GM12891 (cell line): Measurements from ENCODE around the gene DLST.

Experiments
- DNase-seq: peaks from one replicate; pipeline ENCODE4 v3.0.0; 2011; ENCODE audit warnings: low spot score; ENCODE audit not compliant: insufficient read length
- FAIRE-seq: peaks from 2 replicates; lab custom pipeline; 2011; peaks lifted over from hg19 to GRCh38; lab: Jason Lieb, UNC
- PAX5 ChIP-seq: IDR thresholded peaks from 2 replicates; pipeline ENCODE4 v1.6.1; 2011; ENCODE audit warnings: low read length, moderate library complexity, mild to moderate bottlenecking; ENCODE audit not compliant: insufficient read depth, severe bottlenecking
- POLR2A ChIP-seq: IDR thresholded peaks from 2 replicates; pipeline ENCODE4 v1.6.1; 2011; ENCODE audit warnings: low read depth, low read length, control low read depth
- POLR2AphosphoS5 ChIP-seq: IDR thresholded peaks from 2 replicates; pipeline ENCODE4 v1.6.1; 2011; ENCODE audit warnings: low read depth, low read length, control low read depth
- POU2F2 ChIP-seq: IDR thresholded peaks from 2 replicates; pipeline ENCODE4 v1.6.1; 2011; ENCODE audit warnings: low read depth, mild to moderate bottlenecking, control low read depth, low read length, moderate library complexity
- SPI1 ChIP-seq: IDR thresholded peaks from 2 replicates; pipeline ENCODE4 v1.6.1; 2011; ENCODE audit warnings: low read depth, low read length, control low read depth
- TAF1 ChIP-seq: IDR thresholded peaks from 2 replicates; pipeline ENCODE4 v1.6.1; 2011; ENCODE audit warnings: low read depth, low read length, control low read depth

The DLST gene

DNA sequence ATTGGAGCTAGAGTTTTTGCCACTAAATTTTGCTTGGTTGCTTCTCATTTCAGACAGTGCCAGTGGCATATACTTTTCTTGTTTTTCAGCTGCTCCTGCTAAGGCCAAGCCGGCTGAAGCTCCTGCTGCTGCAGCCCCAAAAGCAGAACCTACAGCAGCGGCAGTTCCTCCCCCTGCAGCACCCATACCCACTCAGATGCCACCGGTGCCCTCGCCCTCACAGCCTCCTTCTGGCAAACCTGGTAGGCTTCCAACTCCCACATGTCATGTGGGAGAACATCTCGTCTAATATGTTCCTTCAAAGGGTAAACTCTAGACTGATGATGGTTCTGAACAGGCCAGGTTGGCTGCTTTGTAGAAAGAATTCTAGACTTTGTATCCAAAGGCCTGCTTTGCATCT is 11.0 kb downstream of the DLST start:
- no peak for TF ChIP-seq POU2F2
- no peak for TF ChIP-seq POLR2AphosphoS5
- TF ChIP-seq SPI1 = 0 out of 2 replicates have a peak, but pooled peaks have one; percentile 13
- no peak for TF ChIP-seq PAX5
- TF ChIP-seq POLR2A = no peak
- DNase-seq (no peak), FAIRE-seq (no peak)

DNA sequence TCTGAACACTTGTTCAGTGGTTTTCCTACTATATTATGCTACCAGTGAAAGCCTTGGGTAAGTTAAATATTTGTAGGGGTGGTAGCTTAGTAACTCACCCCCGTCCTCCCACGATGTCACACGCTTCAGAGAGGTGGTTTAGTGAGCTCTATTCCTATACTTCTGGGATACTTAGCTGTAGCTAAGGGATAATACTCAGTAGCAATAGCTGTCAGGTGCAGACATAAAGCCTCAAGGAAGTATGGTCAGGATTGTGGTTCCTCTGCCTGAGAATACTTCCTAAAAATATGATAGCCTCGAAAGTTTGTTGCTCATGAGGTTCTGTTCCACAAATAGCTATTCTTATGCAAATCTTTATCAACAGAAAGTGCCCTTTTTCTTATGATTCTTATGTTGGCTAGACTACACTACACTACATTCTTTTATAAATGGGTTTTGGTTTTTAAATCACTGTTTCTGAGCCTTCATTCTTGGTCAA is 11.9 kb downstream of the DLST start:
- DNase-seq (no peak), FAIRE-seq (no peak)
- no peak for TF ChIP-seq TAF1
- TF ChIP-seq PAX5 = no peak
- no peak for TF ChIP-seq SPI1
- no peak for TF ChIP-seq POLR2A
- no peak for TF ChIP-seq POU2F2
- no peak for TF ChIP-seq POLR2AphosphoS5

DNA sequence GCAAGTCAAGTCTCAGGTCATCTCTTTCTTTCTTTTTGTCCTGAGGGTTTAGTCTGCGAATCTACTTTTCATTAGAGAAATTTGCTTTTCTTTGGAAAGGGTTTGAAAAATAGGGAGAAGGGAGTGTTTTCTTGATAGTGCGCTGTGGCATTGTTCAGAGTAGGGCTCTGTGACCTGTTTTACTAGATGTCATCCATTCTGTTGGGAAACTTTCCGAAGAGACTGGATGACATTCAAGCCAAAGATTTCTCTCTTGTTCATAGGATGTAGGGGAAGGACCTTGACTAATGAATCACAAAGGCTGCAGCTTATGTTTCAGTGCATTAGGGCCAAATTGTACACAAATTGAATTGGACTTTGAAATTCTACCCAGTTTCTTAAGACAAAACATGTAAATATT is 14.7 kb downstream of the DLST start:
- TF ChIP-seq POLR2AphosphoS5 = no peak
- no peak for TF ChIP-seq POU2F2
- TF ChIP-seq POLR2A = no peak
- no peak for TF ChIP-seq SPI1
- no peak for TF ChIP-seq TAF1
- no peak for TF ChIP-seq PAX5
- no peak for FAIRE-seq

DNA sequence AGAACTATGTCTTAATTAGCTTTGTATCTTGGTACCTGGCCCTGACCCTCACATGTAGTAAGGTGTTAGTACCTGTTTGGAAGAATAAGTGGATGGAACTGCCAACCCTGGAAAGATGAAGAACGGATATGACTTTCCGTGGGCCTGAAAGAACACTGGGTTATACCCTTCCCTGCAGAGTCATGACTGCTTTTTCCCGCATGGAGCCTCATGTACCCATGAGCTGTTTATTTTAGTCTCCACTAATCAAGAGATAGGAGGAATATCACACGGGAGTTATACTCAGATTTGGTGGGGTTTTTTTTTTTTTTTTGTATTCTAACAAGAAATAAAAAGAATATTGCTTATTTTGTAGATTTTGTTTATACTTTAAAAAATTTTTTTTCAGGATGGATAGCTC is 15.9 kb downstream of the DLST start:
- FAIRE-seq = no peak

More for the DNA sequence above, 14.7 kb downstream of the DLST start:
- DNase-seq = no peak

DNA sequence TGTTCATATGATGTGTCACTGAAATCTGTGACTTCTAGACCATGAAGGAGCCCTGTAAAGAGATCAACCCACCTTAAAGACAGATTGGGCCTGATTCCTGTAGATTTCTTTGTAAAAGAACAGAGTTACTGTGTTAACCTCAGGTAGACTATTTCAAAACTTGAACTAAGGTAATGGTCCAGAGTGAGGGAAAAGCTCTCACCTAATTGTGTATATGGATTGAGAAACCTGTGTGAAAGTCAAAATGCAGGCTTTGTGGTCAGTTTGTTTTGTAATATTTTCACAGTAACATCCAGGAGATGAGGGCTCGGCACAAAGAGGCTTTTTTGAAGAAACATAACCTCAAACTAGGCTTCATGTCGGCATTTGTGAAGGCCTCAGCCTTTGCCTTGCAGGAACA is 16.4 kb downstream of the DLST start:
- FAIRE-seq = no peak
- TF ChIP-seq POU2F2 (no peak), POLR2AphosphoS5 (no peak), PAX5 (no peak), TAF1 (no peak)
- DNase-seq = no peak

More for the DNA sequence above, 15.9 kb downstream of the DLST start:
- DNase-seq = no peak
- TF ChIP-seq PAX5 = no peak
- no peak for TF ChIP-seq POU2F2
- TF ChIP-seq SPI1 = no peak
- no peak for TF ChIP-seq POLR2AphosphoS5
- no peak for TF ChIP-seq TAF1
- TF ChIP-seq POLR2A = no peak

DNA sequence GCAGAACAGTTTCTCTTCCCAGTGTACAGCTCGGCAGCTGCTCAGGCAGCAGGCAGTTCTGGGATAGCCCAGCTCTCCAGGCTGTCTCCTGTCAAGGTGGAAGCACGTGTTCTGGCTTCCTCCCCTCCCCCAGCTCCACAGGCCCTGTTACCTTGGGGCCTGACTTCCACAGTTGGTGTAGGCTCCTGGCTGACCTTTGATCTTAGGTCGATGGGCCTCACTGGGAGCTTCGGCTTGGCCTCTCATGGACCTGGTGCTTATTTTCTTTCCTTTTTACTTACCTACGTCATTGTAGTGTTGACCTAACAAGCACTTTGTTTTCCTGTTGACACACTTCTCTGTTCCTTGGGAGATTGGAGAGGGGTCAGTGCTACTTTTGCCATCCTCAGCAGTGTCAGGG is 17.0 kb downstream of the DLST start:
- TF ChIP-seq SPI1 (no peak), POLR2AphosphoS5 (no peak), TAF1 (no peak), PAX5 (no peak), POLR2A (no peak), POU2F2 (no peak)
- FAIRE-seq = no peak

DNA sequence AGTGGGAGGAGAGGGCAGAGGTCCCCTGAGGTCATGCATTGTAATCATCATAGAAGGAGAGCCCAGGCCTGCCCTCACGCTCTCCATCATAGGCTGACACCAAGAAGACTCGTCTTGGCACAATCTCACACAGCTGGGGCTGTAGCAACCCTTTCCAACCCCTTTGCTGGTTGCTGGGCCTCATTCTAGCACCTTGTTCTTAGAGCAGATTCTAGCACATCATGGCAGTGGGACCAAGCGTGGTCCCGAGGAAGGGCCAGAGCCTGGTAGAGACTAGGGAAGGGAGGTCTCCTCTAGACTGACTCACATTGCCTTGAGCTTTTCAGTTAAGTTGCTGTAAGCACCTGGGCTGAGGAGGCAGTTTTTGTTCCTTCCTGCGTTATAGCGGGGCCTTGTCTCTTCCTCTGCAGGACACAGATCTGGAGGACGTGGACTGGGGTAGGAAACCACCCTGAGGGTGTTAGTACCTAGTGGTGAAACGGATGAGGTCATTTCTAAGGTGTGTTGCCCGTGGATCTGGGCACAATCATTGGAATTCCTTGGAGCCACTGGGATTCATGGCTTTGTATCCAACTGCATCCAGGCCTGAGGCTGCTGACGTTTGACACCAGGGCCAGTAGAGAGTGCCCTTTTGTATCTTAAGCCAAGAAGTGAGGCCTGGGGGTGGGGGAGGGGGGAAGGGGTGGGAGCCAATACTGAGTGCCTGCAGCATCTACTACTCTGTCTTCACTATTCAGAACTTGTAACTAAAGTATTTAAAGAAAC is 21.4 kb downstream of the DLST start:
- FAIRE-seq (peak; percentile 67), DNase-seq (no peak)
- TF ChIP-seq POU2F2 (no peak), TAF1 (no peak), POLR2AphosphoS5 (no peak), SPI1 (no peak), POLR2A (no peak), PAX5 (no peak)

More for the DNA sequence above, 17.0 kb downstream of the DLST start:
- DNase-seq = no peak

DNA sequence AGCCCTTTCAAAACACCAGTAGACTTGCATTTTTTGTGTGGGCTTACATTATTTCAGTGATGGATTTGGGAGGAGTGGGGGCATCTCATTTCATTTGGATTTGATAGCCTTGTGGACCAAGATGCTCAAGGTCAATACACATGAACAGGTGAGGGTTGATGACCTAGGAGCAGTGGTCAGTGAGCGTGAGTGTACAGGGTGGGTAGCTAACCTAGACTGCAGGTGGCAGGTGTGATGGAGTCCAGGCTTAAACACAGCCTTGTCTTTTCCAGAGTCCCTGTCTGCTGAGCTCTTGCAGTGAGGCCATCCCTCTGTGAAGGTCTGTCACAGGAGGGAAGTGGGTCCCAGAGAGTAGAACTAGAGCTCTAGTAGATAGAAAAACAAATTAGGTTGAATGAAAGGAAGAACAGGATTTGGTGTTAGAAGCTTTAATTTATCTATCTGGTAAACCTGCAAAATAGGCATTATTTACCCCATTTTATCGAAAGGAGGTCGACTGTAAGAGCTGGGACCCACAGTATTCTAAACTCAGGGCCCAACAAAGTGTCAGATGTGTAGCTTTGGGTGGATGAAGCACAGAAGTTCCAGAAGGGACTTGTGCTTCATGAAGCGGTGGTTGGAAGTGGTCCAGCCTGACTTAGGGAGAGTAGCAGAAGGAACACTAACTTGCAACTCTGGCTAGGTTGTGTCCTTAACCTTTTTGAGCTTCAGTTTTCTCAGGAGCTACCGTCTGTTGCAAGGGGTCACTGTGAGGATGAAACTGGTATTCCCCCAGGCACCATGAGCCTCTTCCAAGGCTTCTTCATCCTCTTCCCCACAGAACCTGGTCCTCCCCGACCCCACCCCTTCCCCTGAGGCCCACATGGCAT is 23.2 kb downstream of the DLST start:
- FAIRE-seq (peak; percentile 16), DNase-seq (no peak)
- TF ChIP-seq POLR2A (no peak), PAX5 (no peak), TAF1 (no peak), POU2F2 (no peak), POLR2AphosphoS5 (no peak), SPI1 (no peak)

DNA sequence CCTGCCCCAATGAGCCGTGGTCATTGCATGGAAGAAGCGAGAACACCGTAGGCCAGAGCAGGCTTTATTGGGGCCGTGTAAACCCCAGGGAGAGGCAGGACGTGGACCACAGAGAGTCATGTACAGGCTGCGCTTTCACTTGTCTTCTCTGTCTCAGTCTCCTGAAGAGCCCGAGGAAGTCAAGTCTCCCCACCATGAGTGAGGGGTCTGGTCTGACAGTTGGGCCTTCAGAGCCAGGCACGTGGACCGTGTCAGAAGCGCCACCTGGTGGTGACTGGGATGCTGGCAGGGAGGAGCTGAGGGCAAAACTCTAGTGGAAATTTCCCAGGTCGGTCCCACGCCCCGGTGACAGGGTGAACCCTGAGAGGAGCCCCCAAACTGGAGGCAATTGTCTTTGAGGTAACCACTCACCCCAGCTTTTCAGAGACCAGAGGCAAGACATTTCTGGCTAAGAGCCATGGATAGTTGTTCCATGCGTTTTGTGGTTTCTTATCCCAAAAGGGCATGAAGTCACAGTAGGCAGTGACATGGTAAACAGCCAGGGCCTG is 24.0 kb downstream of the DLST start:
- TF ChIP-seq POU2F2 (0 out of 2 replicates have a peak, but pooled peaks have one; percentile 16), TAF1 (no peak), POLR2A (peak; percentile 45), PAX5 (no peak), POLR2AphosphoS5 (0 out of 2 replicates have a peak, but pooled peaks have one; percentile 49), SPI1 (no peak)
- FAIRE-seq (peak; percentile 93), DNase-seq (peak; percentile 73)
